Endodermal cell (in vitro differentiated cells): ENCODE data around the gene CES1. TPM values are rescaled to one million over a fixed set of nuclear protein-coding genes. Genes with fewer than 3 reads are reported as not detected.

Source experiments
- DNase-seq: peaks from one replicate; pipeline ENCODE4 v3.0.0-alpha.2; 2017
- H3K27ac ChIP-seq: 2 replicates; pipeline ENCODE4 v1.5.1; 2013; ENCODE audit warnings: mild to moderate bottlenecking, low read depth, low read length, moderate library complexity
- H3K27me3 ChIP-seq: 2 replicates; pipeline ENCODE4 v1.6.1; 2013; ENCODE audit warnings: mild to moderate bottlenecking, low read length, moderate library complexity; ENCODE audit not compliant: insufficient read depth, control insufficient read depth, poor library complexity, severe bottlenecking
- H3K36me3 ChIP-seq: 2 replicates; pipeline ENCODE4 v1.7.0; 2013; ENCODE audit warnings: mild to moderate bottlenecking, low read length, moderate library complexity; ENCODE audit not compliant: control insufficient read depth, insufficient read depth
- H3K4me1 ChIP-seq: one replicate; pipeline ENCODE4 v1.7.0; 2013; ENCODE audit warnings: low read length; ENCODE audit not compliant: control insufficient read depth, insufficient read depth
- H3K4me3 ChIP-seq: 2 replicates; pipeline ENCODE4 v1.5.1; 2013; ENCODE audit warnings: mild to moderate bottlenecking, low read length, moderate library complexity
- H3K9ac ChIP-seq: 2 replicates; pipeline ENCODE4 v1.6.1; 2013; ENCODE audit warnings: mild to moderate bottlenecking, low read length, moderate library complexity; ENCODE audit not compliant: poor library complexity, severe bottlenecking; ENCODE audit errors: extremely low read depth
- H3K9me3 ChIP-seq: 2 replicates; pipeline ENCODE4 v1.6.1; 2013; ENCODE audit warnings: mild to moderate bottlenecking, low read length, moderate library complexity; ENCODE audit not compliant: control insufficient read depth
- H3K27ac Mint-ChIP-seq: 2 replicates; pipeline ENCODE4 v1.8.0; 2020; ENCODE audit warnings: mixed read lengths
- H3K27me3 Mint-ChIP-seq: 2 replicates; pipeline ENCODE4 v1.8.0; 2021; ENCODE audit warnings: mild to moderate bottlenecking, mixed read lengths; ENCODE audit not compliant: insufficient read depth
- H3K36me3 Mint-ChIP-seq: 2 replicates; pipeline ENCODE4 v1.8.0; 2020; ENCODE audit warnings: low read depth, mixed read lengths
- H3K4me1 Mint-ChIP-seq: 2 replicates; pipeline ENCODE4 v1.8.0; 2020; ENCODE audit warnings: mixed read lengths
- H3K4me3 Mint-ChIP-seq: 2 replicates; pipeline ENCODE4 v1.8.0; 2020; ENCODE audit warnings: mild to moderate bottlenecking, moderate library complexity, mixed read lengths
- H3K9me3 Mint-ChIP-seq: 2 replicates; pipeline ENCODE4 v1.8.0; 2020; ENCODE audit warnings: mild to moderate bottlenecking, mixed read lengths
- CTCF ChIP-seq: fragments of 200-600 bp; sonication (generic); conservative IDR thresholded peaks from 2 replicates; pipeline ENCODE4 v1.5.0; 2021; ENCODE audit warnings: antibody characterized with exemption, mild to moderate bottlenecking
- WGBS, 2 experiments: methylation state at CpG; one replicate each; pipeline versions ENCODE4 v1.1.5 to v1.1.7; 2013; ENCODE audit warnings: missing lambda C conversion rate in 2 of 2, mixed read lengths in 1 of 2; ENCODE audit not compliant: insufficient coverage in 1 of 2, insufficient read length in 1 of 2; 5-methylcytosine and 5-hydroxymethylcytosine counted together
- long read RNA-seq, 4 experiments: library from polyadenylated mRNA in 2 of 4; library from RNA in 1 of 4; library from capped mRNA in 1 of 4; stranded (forward) in 3 of 4; unstranded in 1 of 4; transcript quantifications; one replicate each; pipeline ENCODE4 v2.0.0, GENCODE V29; 2020 to 2021; ENCODE audit warnings: inconsistent platforms in 1 of 4
- polyA plus RNA-seq, 2 experiments: library from polyadenylated mRNA; stranded (reverse); fragments of 50-300 nt; gene quantifications; one replicate each; pipeline ENCODE4 v1.2.3, GENCODE V29; 2013
- total RNA-seq, 2 donors: library from RNA; stranded (reverse); fragmentation: NEBNext Ultra II Directional in 1 of 2; extraction: Animal tissue kit (Norgen Biotek cat#: 25700) in 1 of 2; gene quantifications; 2 replicates in 1 of 2; 3 replicates in 1 of 2; pipeline ENCODE4 v1.2.1, GENCODE V29; 2021

The CES1 gene
- 1 to 10 TPM in 1 of 2 donors, not detected in 1; 1.3 TPM for total RNA-seq
- 0.32 TPM for polyA plus RNA-seq (2013, experiment 1 of 2)
- 0.17 TPM for polyA plus RNA-seq (2013, experiment 2 of 2)
- long read RNA-seq, experiment 1, result 0 reads
- long read RNA-seq, experiment 2, partial matches to known transcripts, result 0 of 3 reads
- long read RNA-seq, experiment 2, other reads (novel, unspliced or antisense), result 0 of 3 reads
- long read RNA-seq, experiment 3, partial matches to known transcripts, result 0 of 2 reads
- long read RNA-seq, experiment 3, other reads (novel, unspliced or antisense), result 0 of 2 reads
- long read RNA-seq, experiment 4, partial matches to known transcripts, result 1 of 3 reads
- long read RNA-seq, experiment 4, other reads (novel, unspliced or antisense), result 0 of 3 reads

GRCh38 chr16:55832773-55833691 is at the start of gene CES1:
Gene CES1 (minus strand): TSS chr16:55833096. CDS start chr16:55833055, 41 bp downstream.
- Mint-ChIP-seq H3K36me3 (no peaks in the 10 kb centered on the region), H3K4me3 (no peak within 1 kb of the TSS), H3K4me1 (peaks cover 6% of the 10 kb centered on the region), H3K9me3 (no peaks in the 10 kb centered on the region), H3K27me3 (peaks cover 26% of the 10 kb centered on the region), H3K27ac (no peak within 1 kb of the TSS)
- WGBS, 2 experiments, result 91 to 94% methylated on average over 24 to 30 of the region's 30 CpGs
- peaks cover 5% of the 10 kb centered on the region for H3K27me3 ChIP-seq
- no peak for TF ChIP-seq CTCF
- H3K27ac ChIP-seq, result no peak within 1 kb of the TSS
- no peak within 1 kb of the TSS for H3K9ac ChIP-seq
- no peaks in the 10 kb centered on the region for H3K4me1 ChIP-seq
- DNase-seq, result peak; percentile 85
- H3K4me3 ChIP-seq, result no peak within 1 kb of the TSS
- no peaks in the 10 kb centered on the region for H3K36me3 ChIP-seq
- no peaks in the 10 kb centered on the region for H3K9me3 ChIP-seq

GRCh38 chr16:55876854-55877253 is 44.0 kb upstream of the CES1 start:
- no peak overlapping the region for H3K27ac ChIP-seq
- no peaks in the 10 kb centered on the region for H3K9me3 Mint-ChIP-seq
- H3K4me1 Mint-ChIP-seq, result peaks cover 7% of the 10 kb centered on the region
- no peak overlapping the region for H3K9ac ChIP-seq
- no peak for TF ChIP-seq CTCF
- 74 to 81% methylated on average over 2 to 4 of the region's 4 CpGs for WGBS, 2 experiments
- H3K36me3 ChIP-seq, result no peaks in the 10 kb centered on the region
- no peak overlapping the region for H3K4me3 Mint-ChIP-seq
- H3K4me1 ChIP-seq, result no peaks in the 10 kb centered on the region
- H3K4me3 ChIP-seq, result no peak overlapping the region
- H3K9me3 ChIP-seq, result no peaks in the 10 kb centered on the region
- peak; percentile 64 for DNase-seq
- no peak overlapping the region for H3K27ac Mint-ChIP-seq
- H3K27me3 ChIP-seq, result no peaks in the 10 kb centered on the region
- peaks cover 3% of the 10 kb centered on the region for H3K27me3 Mint-ChIP-seq
- H3K36me3 Mint-ChIP-seq, result no peaks in the 10 kb centered on the region

GRCh38 chr16:55875273-55875672 is 42.4 kb upstream of the CES1 start, which contains the start of gene CES5A:
Gene CES5A (minus strand): TSS chr16:55875373. CDS start chr16:55875221, 152 bp downstream.
- TF ChIP-seq CTCF, result no peak
- Mint-ChIP-seq H3K9me3 (no peaks in the 10 kb centered on the region), H3K4me1 (no peaks in the 10 kb centered on the region), H3K27me3 (no peaks in the 10 kb centered on the region), H3K4me3 (no peak within 1 kb of the TSS), H3K27ac (no peak within 1 kb of the TSS), H3K36me3 (no peaks in the 10 kb centered on the region)
- Histone ChIP-seq H3K27me3 (no peaks in the 10 kb centered on the region), H3K9me3 (no peaks in the 10 kb centered on the region), H3K4me1 (no peaks in the 10 kb centered on the region), H3K36me3 (no peaks in the 10 kb centered on the region), H3K4me3 (no peak within 1 kb of the TSS), H3K9ac (no peak within 1 kb of the TSS), H3K27ac (no peak within 1 kb of the TSS)
- DNase-seq, result no peak
- WGBS, 2 experiments, result 92 to 100% methylated on average over 1 to 2 of the region's 2 CpGs
